ENCODE measurements around the gene CDKL5.

DNA sequence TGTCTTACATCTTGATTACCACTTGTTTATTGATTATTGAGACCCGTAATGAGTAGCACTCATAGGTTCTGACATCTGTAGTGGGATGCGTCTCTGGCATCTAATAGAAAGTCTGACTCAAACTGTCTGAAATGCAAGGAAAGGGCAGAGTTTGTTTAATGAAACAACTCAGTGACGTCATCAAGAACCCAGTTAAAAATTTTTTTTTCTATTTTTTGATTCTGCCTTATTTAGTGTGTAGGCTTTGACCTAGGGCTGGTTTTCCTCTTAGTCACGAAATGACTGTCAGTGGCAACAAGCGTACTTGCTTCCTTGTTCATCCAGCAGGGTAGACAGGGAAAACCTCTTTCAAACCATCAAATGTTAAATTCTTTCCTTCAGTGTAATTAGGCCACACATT, 3.1 kb upstream of the CDKL5 start:
- TF ChIP-seq, protein P1, sequence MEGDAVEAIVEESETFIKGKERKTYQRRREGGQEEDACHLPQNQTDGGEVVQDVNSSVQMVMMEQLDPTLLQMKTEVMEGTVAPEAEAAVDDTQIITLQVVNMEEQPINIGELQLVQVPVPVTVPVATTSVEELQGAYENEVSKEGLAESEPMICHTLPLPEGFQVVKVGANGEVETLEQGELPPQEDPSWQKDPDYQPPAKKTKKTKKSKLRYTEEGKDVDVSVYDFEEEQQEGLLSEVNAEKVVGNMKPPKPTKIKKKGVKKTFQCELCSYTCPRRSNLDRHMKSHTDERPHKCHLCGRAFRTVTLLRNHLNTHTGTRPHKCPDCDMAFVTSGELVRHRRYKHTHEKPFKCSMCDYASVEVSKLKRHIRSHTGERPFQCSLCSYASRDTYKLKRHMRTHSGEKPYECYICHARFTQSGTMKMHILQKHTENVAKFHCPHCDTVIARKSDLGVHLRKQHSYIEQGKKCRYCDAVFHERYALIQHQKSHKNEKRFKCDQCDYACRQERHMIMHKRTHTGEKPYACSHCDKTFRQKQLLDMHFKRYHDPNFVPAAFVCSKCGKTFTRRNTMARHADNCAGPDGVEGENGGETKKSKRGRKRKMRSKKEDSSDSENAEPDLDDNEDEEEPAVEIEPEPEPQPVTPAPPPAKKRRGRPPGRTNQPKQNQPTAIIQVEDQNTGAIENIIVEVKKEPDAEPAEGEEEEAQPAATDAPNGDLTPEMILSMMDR (conservative IDR thresholded peaks at IDR 0.05), result no peak
- TF ChIP-seq EZH2 (IDR thresholded peaks at IDR 0.05; ENCODE audit: low read depth), result no peak

Measured in PC-9 (cell line).